ENCODE measurements around the gene PPP2R3A.

The PPP2R3A gene

GRCh38 chr3:135967867-135968266 lies 2.3 kb downstream of the PPP2R3A start:
- no peaks in the 10 kb centered on the region for H3K9me2 ChIP-seq (replicated peaks; ENCODE audit: insufficient read depth, low read length)
- H3F3A ChIP-seq (ENCODE audit: insufficient read depth, low read length) = no peaks in the 10 kb centered on the region; the same call in 1 of the 2 replicates
- no peak overlapping the region for H3K27ac ChIP-seq (ENCODE audit: low read length)
- no peaks in the 10 kb centered on the region; the same call in 1 of the 2 replicates for H3K4me1 ChIP-seq (ENCODE audit: low read length)
- no peak for DNase-seq
- H2AFZ ChIP-seq (ENCODE audit: low read length) = no peak overlapping the region
- no peaks in the 10 kb centered on the region for H3K27me3 ChIP-seq (replicated peaks; ENCODE audit: insufficient read depth, low read length)
- no peaks in the 10 kb centered on the region for H3K9me3 ChIP-seq (replicated peaks; ENCODE audit: insufficient read depth, low read length)
- H3K9ac ChIP-seq (ENCODE audit: low read length) = no peak overlapping the region
- H3K4me2 ChIP-seq (ENCODE audit: low read depth, low read length) = no peak overlapping the region
- no peaks in the 10 kb centered on the region for H3K36me3 ChIP-seq (replicated peaks; ENCODE audit: insufficient read depth, low read length)
- no peaks in the 10 kb centered on the region for H4K20me1 ChIP-seq (ENCODE audit: insufficient read depth, low read length)
- TF ChIP-seq EZH2 (optimal IDR thresholded peaks at IDR 0.05; ENCODE audit: low read depth, low read length) (no peak), CTCF (IDR thresholded peaks at IDR 0.05; ENCODE audit: low read length) (no peak), EZH2phosphoT487 (IDR thresholded peaks at IDR 0.05; ENCODE audit: low read length) (no peak)
- H3K4me3 ChIP-seq (ENCODE audit: low read length) = no peak overlapping the region
- no peaks in the 10 kb centered on the region for H3K79me2 ChIP-seq (ENCODE audit: low read length)

GRCh38 chr3:135970506-135971116 lies 5.1 kb downstream of the PPP2R3A start:
- TF ChIP-seq EZH2 (optimal IDR thresholded peaks at IDR 0.05; ENCODE audit: low read depth, low read length) (no peak), CTCF (IDR thresholded peaks at IDR 0.05; ENCODE audit: low read length) (no peak), EZH2phosphoT487 (IDR thresholded peaks at IDR 0.05; ENCODE audit: low read length) (no peak)
- Histone ChIP-seq H2AFZ (ENCODE audit: low read length) (no peak overlapping the region), H3K4me3 (ENCODE audit: low read length) (no peak overlapping the region), H3K9me3 (replicated peaks; ENCODE audit: insufficient read depth, low read length) (no peaks in the 10 kb centered on the region), H3K9me2 (replicated peaks; ENCODE audit: insufficient read depth, low read length) (no peaks in the 10 kb centered on the region), H3F3A (ENCODE audit: insufficient read depth, low read length) (no peaks in the 10 kb centered on the region), H3K79me2 (ENCODE audit: low read length) (no peaks in the 10 kb centered on the region), H4K20me1 (ENCODE audit: insufficient read depth, low read length) (no peaks in the 10 kb centered on the region), H3K27me3 (replicated peaks; ENCODE audit: insufficient read depth, low read length) (no peaks in the 10 kb centered on the region), H3K36me3 (replicated peaks; ENCODE audit: insufficient read depth, low read length) (no peaks in the 10 kb centered on the region), H3K9ac (ENCODE audit: low read length) (no peak overlapping the region), H3K4me2 (ENCODE audit: low read depth, low read length) (no peak overlapping the region), H3K4me1 (ENCODE audit: low read length) (no peaks in the 10 kb centered on the region; the same call in 1 of the 2 replicates), H3K27ac (ENCODE audit: low read length) (no peak overlapping the region)
- no peak for DNase-seq

- H4K20me1 ChIP-seq (ENCODE audit: insufficient read depth, low read length) = no peaks in the 10 kb centered on the region
- no peak overlapping the region for H3K4me2 ChIP-seq (ENCODE audit: low read depth, low read length)
- no peaks in the 10 kb centered on the region for H3K9me2 ChIP-seq (replicated peaks; ENCODE audit: insufficient read depth, low read length)
- no peaks in the 10 kb centered on the region for H3K4me1 ChIP-seq (ENCODE audit: low read length)
- no peak overlapping the region for H3K4me3 ChIP-seq (ENCODE audit: low read length)
- no peaks in the 10 kb centered on the region for H3K36me3 ChIP-seq (replicated peaks; ENCODE audit: insufficient read depth, low read length)
- DNase-seq = no peak
- TF ChIP-seq EZH2phosphoT487 (IDR thresholded peaks at IDR 0.05; ENCODE audit: low read length) (no peak), CTCF (IDR thresholded peaks at IDR 0.05; ENCODE audit: low read length) (no peak), EZH2 (optimal IDR thresholded peaks at IDR 0.05; ENCODE audit: low read depth, low read length) (no peak)
- no peak overlapping the region for H3K27ac ChIP-seq (ENCODE audit: low read length)
- H3K79me2 ChIP-seq (ENCODE audit: low read length) = no peaks in the 10 kb centered on the region
- H3F3A ChIP-seq (ENCODE audit: insufficient read depth, low read length) = no peaks in the 10 kb centered on the region
- H3K27me3 ChIP-seq (replicated peaks; ENCODE audit: insufficient read depth, low read length) = no peaks in the 10 kb centered on the region
- H3K9ac ChIP-seq (ENCODE audit: low read length) = no peak overlapping the region
- no peaks in the 10 kb centered on the region for H3K9me3 ChIP-seq (replicated peaks; ENCODE audit: insufficient read depth, low read length)
- no peak overlapping the region for H2AFZ ChIP-seq (ENCODE audit: low read length)
Measured at GRCh38 chr3:135973841-135974240, 8.3 kb downstream of the PPP2R3A start.
